ENCODE results near the gene TSGA10. TPM values are rescaled to one million over a fixed set of nuclear protein-coding genes. Genes with fewer than 3 reads are reported as not detected.
"Not testable (repeated sequence)": the region's sequence is repeated elsewhere in the genome, so short reads cannot be mapped to it uniquely, and the experiment has no call there.

TSGA10 gene
- 10 to 100 TPM in 1 of 4 donors, 1 to 10 TPM in 3; 2.2 to 10.2 (median 2.3) TPM for polyA plus RNA-seq
- long read RNA-seq, donor 1, result 0 reads
- long read RNA-seq, donor 2, partial matches to known transcripts, result 0 of 2 reads
- long read RNA-seq, donor 2, other reads (novel, unspliced or antisense), result 0 of 2 reads
- long read RNA-seq, donor 3, result 0 reads
- long read RNA-seq, donor 4, result 0 reads
- long read RNA-seq, donor 5, partial matches to known transcripts, result 0 of 1 reads
- long read RNA-seq, donor 5, other reads (novel, unspliced or antisense), result 0 of 1 reads
- long read RNA-seq, donor 6, partial matches to known transcripts, result 28 of 30 reads
- long read RNA-seq, donor 6, other reads (novel, unspliced or antisense), result 0 of 30 reads
- long read RNA-seq, donor 7, result 0 reads
- long read RNA-seq, donor 8, result 0 reads
- long read RNA-seq, donor 9, result 0 reads
- long read RNA-seq, donor 10, partial matches to known transcripts, result 31 of 31 reads
- long read RNA-seq, donor 10, other reads (novel, unspliced or antisense), result 0 of 31 reads

- no peaks in the 10 kb centered on the region for H3K9me3 ChIP-seq (ENCODE audit: control insufficient read depth in 2 of 2, insufficient read depth in 1 of 2, low read depth in 1 of 2, low read length in 1 of 2)
- H3K36me3 ChIP-seq (ENCODE audit: control insufficient read depth in 3 of 3, insufficient read depth in 2 of 3, low read depth in 1 of 3, low read length in 3 of 3), result peaks cover 0 to 6% (median 3%) of the 10 kb centered on the region in 3 donors
- H3K4me3 ChIP-seq (ENCODE audit: low read depth in 1 of 3, low read length in 3 of 3), result peak within 1 kb of the TSS; percentile 63 to 94 (median 77)
- H3K4me1 ChIP-seq (ENCODE audit: control insufficient read depth in 3 of 3, insufficient read depth in 2 of 3, low read depth in 1 of 3, low read length in 2 of 3), result peaks cover 0 to 25% (median 7%) of the 10 kb centered on the region in 3 donors
- DNase-seq, result peak; percentile 93 to 97
- peak within 1 kb of the TSS; percentile 81 to 96 (median 90) for H3K27ac ChIP-seq (ENCODE audit: low read depth in 1 of 3, low read length in 2 of 3)
- H3K27me3 ChIP-seq (ENCODE audit: control insufficient read depth in 3 of 3, insufficient read depth in 3 of 3, low read length in 3 of 3), result no peaks in the 10 kb centered on the region
- 0% methylated on average over 66 to 70 of the region's 70 CpGs for WGBS, 3 donors
- no peak for FAIRE-seq
Measured at GRCh38 chr2:99154643-99155536, at the start of gene TSGA10, which contains the start of gene LIPT1. TSGA10 (minus strand) TSS chr2:99154942; CDS start chr2:99109439, 45,503 bp downstream. LIPT1 (plus strand) TSS chr2:99154967; CDS start chr2:99161958, 6,991 bp downstream.

- 90 to 95% (median 91%) methylated on average over 4 of the region's 4 CpGs for WGBS, 3 donors
- Histone ChIP-seq H3K9me3 (ENCODE audit: control insufficient read depth in 2 of 2, insufficient read depth in 1 of 2, low read depth in 1 of 2, low read length in 1 of 2) (peaks cover 0 to 10% of the 10 kb centered on the region in 2 donors), H3K4me3 (ENCODE audit: low read depth in 1 of 3, low read length in 3 of 3) (no peak overlapping the region), H3K36me3 (ENCODE audit: control insufficient read depth in 3 of 3, insufficient read depth in 2 of 3, low read depth in 1 of 3, low read length in 3 of 3) (peaks cover 0 to 3% (median 3%) of the 10 kb centered on the region in 3 donors), H3K4me1 (ENCODE audit: control insufficient read depth in 3 of 3, insufficient read depth in 2 of 3, low read depth in 1 of 3, low read length in 2 of 3) (no peaks in the 10 kb centered on the region), H3K27ac (ENCODE audit: low read depth in 1 of 3, low read length in 2 of 3) (no peak overlapping the region), H3K27me3 (ENCODE audit: control insufficient read depth in 3 of 3, insufficient read depth in 3 of 3, low read length in 3 of 3) (no peaks in the 10 kb centered on the region)
- no peak for FAIRE-seq
- DNase-seq, result no peak
Measured at GRCh38 chr2:99201959-99202678, 47.4 kb upstream of the TSGA10 start.

- H3K4me3 ChIP-seq (ENCODE audit: low read depth in 1 of 3, low read length in 3 of 3), result no peak overlapping the region
- H3K9me3 ChIP-seq (ENCODE audit: control insufficient read depth in 2 of 2, insufficient read depth in 1 of 2, low read depth in 1 of 2, low read length in 1 of 2), result peaks cover 0 to 1% of the 10 kb centered on the region in 2 donors
- peaks cover 0 to 9% (median 7%) of the 10 kb centered on the region in 3 donors for H3K36me3 ChIP-seq (ENCODE audit: control insufficient read depth in 3 of 3, insufficient read depth in 2 of 3, low read depth in 1 of 3, low read length in 3 of 3)
- no peak for DNase-seq
- no peak for FAIRE-seq
- no peaks in the 10 kb centered on the region for H3K27me3 ChIP-seq (ENCODE audit: control insufficient read depth in 3 of 3, insufficient read depth in 3 of 3, low read length in 3 of 3)
- no peak overlapping the region for H3K27ac ChIP-seq (ENCODE audit: low read depth in 1 of 3, low read length in 2 of 3)
- H3K4me1 ChIP-seq (ENCODE audit: control insufficient read depth in 3 of 3, insufficient read depth in 2 of 3, low read depth in 1 of 3, low read length in 2 of 3), result no peaks in the 10 kb centered on the region
- WGBS, 3 donors, result 85 to 92% (median 88%) methylated on average over 7 of the region's 7 CpGs
Measured at GRCh38 chr2:99200076-99200800, 45.5 kb upstream of the TSGA10 start.

GRCh38 chr2:99198103-99198841, 43.5 kb upstream of the TSGA10 start:
- no peak for DNase-seq
- H3K27ac ChIP-seq (ENCODE audit: low read depth in 1 of 3, low read length in 2 of 3), result no peak overlapping the region

GRCh38 chr2:99192364-99192763, 37.6 kb upstream of the TSGA10 start:
- H3K4me3 ChIP-seq (ENCODE audit: low read depth in 1 of 3, low read length in 3 of 3); H3K9me3 ChIP-seq (ENCODE audit: control insufficient read depth in 2 of 2, insufficient read depth in 1 of 2, low read depth in 1 of 2, low read length in 1 of 2); FAIRE-seq; H3K27me3 ChIP-seq (ENCODE audit: control insufficient read depth in 3 of 3, insufficient read depth in 3 of 3, low read length in 3 of 3); H3K27ac ChIP-seq (ENCODE audit: low read depth in 1 of 3, low read length in 2 of 3); DNase-seq; H3K4me1 ChIP-seq (ENCODE audit: control insufficient read depth in 3 of 3, insufficient read depth in 2 of 3, low read depth in 1 of 3, low read length in 2 of 3): not testable (repeated sequence)
- 95 to 100% (median 99%) methylated on average over 4 of the region's 4 CpGs for WGBS, 3 donors
- peaks cover 0 to 15% (median 15%) of the 10 kb centered on the region in 3 donors for H3K36me3 ChIP-seq (ENCODE audit: control insufficient read depth in 3 of 3, insufficient read depth in 2 of 3, low read depth in 1 of 3, low read length in 3 of 3)

More at GRCh38 chr2:99198103-99198841, 43.5 kb upstream of the TSGA10 start:
- Histone ChIP-seq H3K4me1 (ENCODE audit: control insufficient read depth in 3 of 3, insufficient read depth in 2 of 3, low read depth in 1 of 3, low read length in 2 of 3) (no peaks in the 10 kb centered on the region), H3K9me3 (ENCODE audit: control insufficient read depth in 2 of 2, insufficient read depth in 1 of 2, low read depth in 1 of 2, low read length in 1 of 2) (no peaks in the 10 kb centered on the region), H3K4me3 (ENCODE audit: low read depth in 1 of 3, low read length in 3 of 3) (no peak overlapping the region), H3K27me3 (ENCODE audit: control insufficient read depth in 3 of 3, insufficient read depth in 3 of 3, low read length in 3 of 3) (no peaks in the 10 kb centered on the region), H3K36me3 (ENCODE audit: control insufficient read depth in 3 of 3, insufficient read depth in 2 of 3, low read depth in 1 of 3, low read length in 3 of 3) (peaks cover 0 to 9% (median 7%) of the 10 kb centered on the region in 3 donors)
- no peak for FAIRE-seq
- WGBS, 3 donors, result 82 to 86% (median 83%) methylated on average over 6 of the region's 6 CpGs

- peaks cover 0 to 13% (median 9%) of the 10 kb centered on the region in 3 donors for H3K36me3 ChIP-seq (ENCODE audit: control insufficient read depth in 3 of 3, insufficient read depth in 2 of 3, low read depth in 1 of 3, low read length in 3 of 3)
- no peaks in the 10 kb centered on the region for H3K4me1 ChIP-seq (ENCODE audit: control insufficient read depth in 3 of 3, insufficient read depth in 2 of 3, low read depth in 1 of 3, low read length in 2 of 3)
- H3K27me3 ChIP-seq (ENCODE audit: control insufficient read depth in 3 of 3, insufficient read depth in 3 of 3, low read length in 3 of 3), result no peaks in the 10 kb centered on the region
- H3K9me3 ChIP-seq (ENCODE audit: control insufficient read depth in 2 of 2, insufficient read depth in 1 of 2, low read depth in 1 of 2, low read length in 1 of 2), result no peaks in the 10 kb centered on the region
- FAIRE-seq (no peak), DNase-seq (no peak)
- H3K4me3 ChIP-seq (ENCODE audit: low read depth in 1 of 3, low read length in 3 of 3), result no peak overlapping the region
- H3K27ac ChIP-seq (ENCODE audit: low read depth in 1 of 3, low read length in 2 of 3), result no peak overlapping the region
- 91 to 94% (median 94%) methylated on average over 1 of the region's 1 CpG for WGBS, 3 donors
Measured at GRCh38 chr2:99190548-99190947, 35.8 kb upstream of the TSGA10 start.

- Histone ChIP-seq H3K27me3 (ENCODE audit: control insufficient read depth in 3 of 3, insufficient read depth in 3 of 3, low read length in 3 of 3) (no peaks in the 10 kb centered on the region), H3K4me3 (ENCODE audit: low read depth in 1 of 3, low read length in 3 of 3) (no peak overlapping the region), H3K9me3 (ENCODE audit: control insufficient read depth in 2 of 2, insufficient read depth in 1 of 2, low read depth in 1 of 2, low read length in 1 of 2) (no peaks in the 10 kb centered on the region), H3K36me3 (ENCODE audit: control insufficient read depth in 3 of 3, insufficient read depth in 2 of 3, low read depth in 1 of 3, low read length in 3 of 3) (peaks cover 0 to 13% (median 7%) of the 10 kb centered on the region in 3 donors), H3K4me1 (ENCODE audit: control insufficient read depth in 3 of 3, insufficient read depth in 2 of 3, low read depth in 1 of 3, low read length in 2 of 3) (no peaks in the 10 kb centered on the region), H3K27ac (ENCODE audit: low read depth in 1 of 3, low read length in 2 of 3) (no peak overlapping the region)
- 91 to 96% (median 94%) methylated on average over 3 of the region's 3 CpGs for WGBS, 3 donors
- FAIRE-seq, result no peak
- no peak for DNase-seq
Measured at GRCh38 chr2:99188357-99188756, 33.6 kb upstream of the TSGA10 start.
